Islet precursor cell (in vitro differentiated cells): ENCODE results near the gene HOXB3.
A peak's percentile ranks its signal among the peaks of the same experiment; 100 is the strongest.

Experiments used
- DNase-seq: peaks from one replicate; pipeline ENCODE4 v3.0.0-alpha.2; 2018

The HOXB3 gene

GRCh38 chr17:48567209-48567608 lies 22.8 kb downstream of the HOXB3 start:
- no peak for DNase-seq

- DNase-seq, result no peak
Observed at GRCh38 chr17:48566717-48567116, 23.3 kb downstream of the HOXB3 start.

GRCh38 chr17:48565925-48566710 lies 23.9 kb downstream of the HOXB3 start:
- DNase-seq, result no peak

- DNase-seq, result no peak
Observed at GRCh38 chr17:48565022-48565554, 25.0 kb downstream of the HOXB3 start.

- no peak for DNase-seq
Observed at GRCh38 chr17:48564188-48565021, 25.6 kb downstream of the HOXB3 start.

GRCh38 chr17:48563867-48564187 lies 26.2 kb downstream of the HOXB3 start:
- DNase-seq, result no peak

- no peak for DNase-seq
Observed at GRCh38 chr17:48563385-48563838, 26.6 kb downstream of the HOXB3 start.

- DNase-seq, result no peak
Observed at GRCh38 chr17:48562934-48563333, 27.1 kb downstream of the HOXB3 start.

GRCh38 chr17:48561884-48562810 lies 27.9 kb downstream of the HOXB3 start:
- DNase-seq, result no peak

GRCh38 chr17:48559840-48560817 lies 29.9 kb downstream of the HOXB3 start:
- no peak for DNase-seq

GRCh38 chr17:48559122-48559839 lies 30.8 kb downstream of the HOXB3 start:
- DNase-seq, result no peak

GRCh38 chr17:48558831-48559121 lies 31.3 kb downstream of the HOXB3 start:
- DNase-seq, result no peak

- no peak for DNase-seq
Observed at GRCh38 chr17:48558057-48558830, 31.8 kb downstream of the HOXB3 start.

GRCh38 chr17:48556576-48557401 lies 33.3 kb downstream of the HOXB3 start:
- DNase-seq, result no peak

GRCh38 chr17:48556229-48556575 lies 33.8 kb downstream of the HOXB3 start:
- no peak for DNase-seq

- DNase-seq, result no peak
Observed at GRCh38 chr17:48555258-48556228, 34.5 kb downstream of the HOXB3 start.

GRCh38 chr17:48554412-48555257 lies 35.4 kb downstream of the HOXB3 start:
- peak; percentile 80 for DNase-seq
